ENCODE data around the gene AFAP1L2. TPM values are rescaled to one million over a fixed set of nuclear protein-coding genes. Genes with fewer than 3 reads are reported as not detected.

The AFAP1L2 gene
- total and polyA plus RNA-seq, 7 donors, result 0.75 to 3.6 (median 1.7) TPM

DNA sequence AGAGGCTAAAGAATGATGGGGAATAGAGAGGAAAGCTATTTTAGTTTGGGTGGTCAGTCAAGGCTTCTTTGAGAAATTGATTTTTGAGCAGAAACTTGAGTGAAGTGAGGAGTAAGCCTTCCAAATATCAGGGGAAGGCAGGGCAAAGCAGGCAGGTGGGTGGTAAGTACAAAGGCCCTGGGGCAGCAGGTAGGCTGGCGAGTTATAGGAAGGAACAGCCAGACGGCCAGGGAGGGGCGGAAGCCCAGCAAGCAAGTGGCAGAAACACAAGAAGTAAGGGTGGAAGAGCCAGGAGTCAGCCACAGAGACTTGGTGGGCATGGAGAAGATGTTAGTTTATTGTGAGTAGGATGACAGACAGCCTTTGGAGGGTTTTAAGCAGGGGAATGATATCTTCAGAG lies 130.4 kb downstream of the AFAP1L2 start:
- no peak for ATAC-seq
- no peak for DNase-seq

GRCh38 chr10:114272696-114273095 lies 131.6 kb downstream of the AFAP1L2 start:
- Histone ChIP-seq H3K4me1 (peaks cover 8% of the 10 kb centered on the region), H3K27ac (no peak overlapping the region), H3K36me3 (ENCODE audit: insufficient read depth in 1 of 2, low read depth in 1 of 2) (no peaks in the 10 kb centered on the region), H3K4me3 (no peak overlapping the region), H3K9me3 (no peaks in the 10 kb centered on the region), H3K27me3 (ENCODE audit: insufficient read depth in 3 of 3, low read length in 2 of 3) (no peaks in the 10 kb centered on the region)
- intact Hi-C loops (cut with DNase I), result no loop called here
- ATAC-seq (no peak), DNase-seq (no peak)
- WGBS, 3 donors, result 90 to 95% (median 91%) methylated on average over 6 of the region's 6 CpGs
- no peak for TF ChIP-seq CTCF (IDR thresholded peaks at IDR 0.05)

More for the DNA sequence above, 130.4 kb downstream of the AFAP1L2 start:
- intact Hi-C loops (cut with DNase I), result no loop called here
- H3K4me3 ChIP-seq, result no peak overlapping the region
- H3K4me1 ChIP-seq, result peaks cover 8% of the 10 kb centered on the region
- 73 to 95% (median 91%) methylated on average over 3 of the region's 3 CpGs for WGBS, 3 donors
- H3K9me3 ChIP-seq, result no peaks in the 10 kb centered on the region
- no peak for TF ChIP-seq CTCF (IDR thresholded peaks at IDR 0.05)
- no peaks in the 10 kb centered on the region for H3K27me3 ChIP-seq (ENCODE audit: insufficient read depth in 3 of 3, low read length in 2 of 3)
- H3K27ac ChIP-seq, result no peak overlapping the region
- H3K36me3 ChIP-seq (ENCODE audit: insufficient read depth in 1 of 2, low read depth in 1 of 2), result no peaks in the 10 kb centered on the region

DNA sequence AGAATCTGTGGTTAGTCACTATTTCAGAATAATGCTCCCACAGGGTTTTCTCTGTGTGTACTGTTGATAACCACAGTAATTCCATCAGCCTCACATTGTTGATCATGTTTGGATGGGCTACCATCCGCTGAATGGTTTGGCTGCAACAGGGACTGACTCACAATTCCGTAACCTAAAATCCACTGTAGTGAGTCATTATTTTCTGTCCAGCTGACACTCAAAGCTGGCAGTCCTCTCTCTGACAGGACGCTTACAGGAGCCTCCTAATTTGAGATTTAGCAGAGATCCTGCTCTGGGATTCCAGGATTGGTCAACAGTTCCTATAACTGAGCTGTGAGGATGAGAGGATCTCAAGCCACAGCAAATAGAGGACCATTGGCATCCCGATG lies 132.5 kb downstream of the AFAP1L2 start:
- 28 to 52% (median 47%) methylated on average over 4 of the region's 4 CpGs for WGBS, 3 donors
- TF ChIP-seq CTCF (IDR thresholded peaks at IDR 0.05), result no peak
- Histone ChIP-seq H3K9me3 (no peaks in the 10 kb centered on the region), H3K4me3 (no peak overlapping the region), H3K36me3 (ENCODE audit: insufficient read depth in 1 of 2, low read depth in 1 of 2) (no peaks in the 10 kb centered on the region), H3K4me1 (peaks cover 8% of the 10 kb centered on the region), H3K27ac (peak overlapping the region; percentile 57), H3K27me3 (ENCODE audit: insufficient read depth in 3 of 3, low read length in 2 of 3) (no peaks in the 10 kb centered on the region)
- peak; percentile 88 to 97 (median 95) for ATAC-seq
- DNase-seq, result peak; percentile 44 to 60
- intact Hi-C loops (cut with DNase I), result no loop called here

DNA sequence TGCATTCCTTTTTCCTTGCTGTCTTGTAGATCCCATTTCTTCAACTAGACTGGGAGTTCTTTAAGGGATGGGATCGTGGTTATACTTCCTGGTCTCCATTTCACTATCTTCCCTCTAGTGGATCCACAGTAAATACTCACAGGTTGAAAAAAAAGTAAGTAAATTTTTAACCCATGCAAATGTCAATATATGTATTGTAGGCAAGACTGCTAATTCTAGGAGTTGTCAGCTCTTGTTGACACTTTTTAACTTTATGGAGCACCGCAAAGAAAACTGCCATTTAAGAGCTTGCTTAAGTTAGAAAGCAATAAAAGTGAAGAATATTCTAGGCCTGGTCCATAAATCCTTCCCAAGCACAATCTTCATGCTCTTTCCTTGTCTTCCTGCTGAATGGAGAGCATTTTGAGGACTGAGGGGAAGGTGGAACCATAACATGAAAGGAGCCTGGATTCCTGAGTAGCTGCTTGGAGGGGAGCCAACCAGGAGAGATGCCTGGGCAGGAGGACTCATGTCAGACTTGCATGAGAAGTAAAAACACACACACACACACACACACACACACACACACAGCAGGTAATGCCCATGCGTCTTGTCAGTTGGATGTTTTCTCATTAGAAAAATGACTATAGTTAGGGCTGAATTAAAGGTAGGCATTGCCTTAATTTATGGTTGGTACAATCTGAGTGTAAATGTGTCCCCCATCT lies 133.1 kb downstream of the AFAP1L2 start:
- H3K27me3 ChIP-seq (ENCODE audit: insufficient read depth in 3 of 3, low read length in 2 of 3), result no peaks in the 10 kb centered on the region
- ATAC-seq, result peak in 3 of 4 donors; percentile 10 to 33 (median 26)
- intact Hi-C loops (cut with DNase I), result no loop called here
- 73 to 89% (median 82%) methylated on average over 3 of the region's 3 CpGs for WGBS, 3 donors
- DNase-seq, result peak in 1 of 2 donors; percentile 31
- no peak for TF ChIP-seq CTCF (IDR thresholded peaks at IDR 0.05)
- peaks cover 8% of the 10 kb centered on the region for H3K4me1 ChIP-seq
- no peak overlapping the region for H3K4me3 ChIP-seq
- H3K27ac ChIP-seq, result peak overlapping the region; percentile 37
- no peaks in the 10 kb centered on the region for H3K36me3 ChIP-seq (ENCODE audit: insufficient read depth in 1 of 2, low read depth in 1 of 2)
- H3K9me3 ChIP-seq, result no peaks in the 10 kb centered on the region
